Heart left ventricle (tissue), 16 donors: Measurements from ENCODE around the gene AHSA1. TPM values are rescaled to one million over a fixed set of nuclear protein-coding genes. Genes with fewer than 3 reads are reported as not detected.

Experiments used
- ATAC-seq, 4 donors: fragments of 200-7000 bp; cut with Tn5 transposase; one replicate each; pipeline ENCODE4 v1.9.1; 2020 to 2022; ENCODE audit warnings: moderate library complexity in 4 of 4, mild to moderate bottlenecking in 3 of 4, moderate number of reproducible peaks in 1 of 4
- DNase-seq, 5 donors: peaks; one replicate each; pipeline ENCODE4 v3.0.0-alpha.2; 2020
- H3K27ac ChIP-seq, 12 donors: fragments of 200-600 bp; sonication (generic) in 4 of 12; one replicate each; pipeline versions ENCODE4 v1.5.0 to v1.8.0; 2016 to 2022; ENCODE audit warnings: mild to moderate bottlenecking in 2 of 12
- H3K27me3 ChIP-seq, 9 donors: fragments of 200-600 bp; sonication (generic) in 2 of 9; one replicate each; pipeline versions ENCODE4 v1.5.1 to v1.8.0; 2016 to 2022; ENCODE audit warnings: mild to moderate bottlenecking in 3 of 9
- H3K36me3 ChIP-seq, 9 donors: fragments of 200-600 bp; sonication (generic) in 2 of 9; one replicate each; pipeline versions ENCODE4 v1.5.0 to v1.8.0; 2018 to 2022; ENCODE audit warnings: mild to moderate bottlenecking in 2 of 9
- H3K4me1 ChIP-seq, 12 donors: fragments of 200-600 bp; sonication (generic) in 4 of 12; one replicate each; pipeline versions ENCODE4 v1.5.0 to v1.8.0; 2016 to 2022; ENCODE audit warnings: mild to moderate bottlenecking in 3 of 12
- H3K4me3 ChIP-seq, 12 donors: fragments of 200-600 bp; sonication (generic) in 4 of 12; one replicate each; pipeline versions ENCODE4 v1.5.0 to v1.8.0; 2017 to 2022; ENCODE audit warnings: mild to moderate bottlenecking in 9 of 12, moderate library complexity in 4 of 12
- H3K9me3 ChIP-seq, 12 donors: fragments of 200-600 bp; sonication (generic) in 4 of 12; one replicate each; pipeline versions ENCODE4 v1.5.0 to v1.8.0; 2016 to 2022; ENCODE audit warnings: mild to moderate bottlenecking in 1 of 12
- POLR2A ChIP-seq, 2 donors: fragments of 450-650 bp; IDR thresholded peaks; one replicate each; pipeline ENCODE4 v1.6.1; 2017; ENCODE audit warnings: antibody characterized with exemption in 2 of 2, mild to moderate bottlenecking in 2 of 2, moderate library complexity in 2 of 2
- WGBS, 4 donors: extraction: QIAGEN DNeasy Blood & Tissue Kit in 2 of 4; methylation state at CpG; one replicate each; pipeline versions ENCODE4 v1.1.5 to v1.1.7; 2013 to 2018; 5-methylcytosine and 5-hydroxymethylcytosine counted together
- intact Hi-C, 10 donors: fragments of 100-400 bp; cut with DNase I; formaldehyde crosslinking; loops; one replicate each; pipeline versions ENCODE4 v1.11.1 to v1.14.2; 2022
- polyA plus RNA-seq, 2 donors: library from polyadenylated mRNA; stranded (reverse); fragments of 200-250 nt; gene quantifications; one replicate each; pipeline ENCODE4 v1.2.3, GENCODE V29; 2013
- total RNA-seq, 9 donors: library from RNA; depleted of rRNA in 2 of 9; stranded (reverse); fragments of >200 nt in 2 of 9; fragmentation: NEBNext Ultra II Directional in 3 of 9; extraction: Animal tissue kit (Norgen Biotek cat#: 25700) in 3 of 9; gene quantifications; one replicate each; pipeline versions ENCODE4 v1.1.0 to v1.2.4, GENCODE V29; 2016 to 2023
- TF ChIP-seq, protein P1 (sequence below), 12 donors: fragments of 200-600 bp; sonication (generic) in 4 of 12; IDR thresholded peaks; one replicate each; pipeline versions ENCODE4 v1.5.0 to v1.8.0; 2018 to 2022; ENCODE audit warnings: antibody characterized with exemption in 12 of 12, mild to moderate bottlenecking in 5 of 12
- donor health status: ischemic (EF 13 %, LVEDD 7.1; RV severe dilation, severe dysfunction).
- donor health status: healthy with polysubstance abuse.
- donor health status: DM: no; HTN: yes; CAD: no.
- donor health status: DM: no; HTN: no; CAD: no.
- donor health status: ischemic (EF 25% LVEDD 6.9; RV normal size, moderate dysfunction).
- donor health status: ischemic (EF 25% LVEDD 5.7; RV mildly dilated, moderate dysfunction).
- donor health status: healthy.
- donor health status: DM: yes; HTN: yes; CAD: no.
- donor health status: ischemic (EF 35%, LVEDD 5.7; RV mildly dilated, moderate dysfunction).
- donor health status: nonischemic (EF 11% LVEDD 7.7; RV severe dilation, severe dysfunction).
- donor health status: DM: yes; HTN: yes; CAD: no.
- donor health status: PGD.
- donor health status: ischemic (EF 29% LVEDD 5.4; RV normal size, mild dysfunction).
- donor health status: nonischemic (EF 23%, LVEDD 6.1; RV moderate dilation, normal function).

Gene AHSA1
- total and polyA plus RNA-seq, 11 donors = 112 to 256 (median 152) TPM

DNA sequence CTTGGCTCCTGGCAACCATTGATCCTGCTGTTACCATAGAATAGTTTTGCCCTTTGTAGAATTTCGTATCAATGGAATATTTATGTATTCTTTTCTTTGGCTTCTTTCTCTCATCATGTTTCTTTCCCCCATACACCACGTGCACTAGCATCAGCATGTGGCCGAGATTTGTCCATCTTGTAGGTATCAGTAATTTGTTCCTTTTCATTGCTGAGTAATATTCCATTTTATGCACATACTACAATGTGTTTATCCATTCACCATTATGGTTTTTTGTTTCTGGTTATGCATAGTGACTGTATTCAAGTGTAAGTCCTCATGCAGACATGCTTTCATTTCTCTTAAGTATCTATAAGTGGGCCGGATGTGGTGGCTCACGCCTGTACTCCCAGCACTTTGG, 45.2 kb downstream of the AHSA1 start:
- Histone ChIP-seq H3K9me3 (peaks cover 0 to 13% (median 0%) of the 10 kb centered on the region in 12 donors), H3K4me1 (peaks cover 3 to 14% (median 5%) of the 10 kb centered on the region in 12 donors), H3K27me3 (peaks cover 3 to 22% (median 16%) of the 10 kb centered on the region in 9 donors), H3K4me3 (no peak overlapping the region), H3K27ac (no peak overlapping the region), H3K36me3 (peaks cover 0 to 16% (median 6%) of the 10 kb centered on the region in 9 donors)
- no peak for ATAC-seq
- 95 to 98% (median 97%) methylated on average over 5 of the region's 5 CpGs for WGBS, 4 donors
- DNase-seq = no peak
- intact Hi-C loops = no loop called here
- no peak for TF ChIP-seq POLR2A (IDR thresholded peaks at IDR 0.05)

DNA sequence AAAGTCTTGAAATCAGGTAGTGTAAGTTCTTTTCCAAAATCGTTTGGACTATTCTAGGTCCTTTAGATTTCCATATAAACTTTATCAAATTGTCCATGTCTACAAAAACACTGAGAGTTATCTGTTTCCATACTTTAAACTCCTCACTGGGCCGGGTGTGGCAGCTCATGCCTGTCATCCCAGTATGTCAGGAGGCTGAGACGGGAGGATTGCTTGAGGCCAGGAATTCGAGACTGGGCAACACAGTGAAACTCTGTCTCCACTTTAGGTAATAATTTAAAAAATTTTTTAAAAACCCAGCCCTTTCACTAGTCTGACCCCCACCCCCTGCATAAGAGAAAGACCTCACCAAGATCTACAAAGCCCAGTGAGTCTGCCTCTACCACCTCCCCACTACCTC, 47.1 kb downstream of the AHSA1 start:
- WGBS, 4 donors = 71 to 80% (median 72%) methylated on average over 4 of the region's 4 CpGs
- peaks cover 0 to 35% (median 25%) of the 10 kb centered on the region in 9 donors for H3K36me3 ChIP-seq
- H3K4me3 ChIP-seq = no peak overlapping the region
- H3K4me1 ChIP-seq = no peaks in the 10 kb centered on the region
- no peak overlapping the region for H3K27ac ChIP-seq
- ATAC-seq (no peak), DNase-seq (no peak)
- peaks cover 0 to 4% (median 0%) of the 10 kb centered on the region in 9 donors for H3K27me3 ChIP-seq
- TF ChIP-seq, protein P1, sequence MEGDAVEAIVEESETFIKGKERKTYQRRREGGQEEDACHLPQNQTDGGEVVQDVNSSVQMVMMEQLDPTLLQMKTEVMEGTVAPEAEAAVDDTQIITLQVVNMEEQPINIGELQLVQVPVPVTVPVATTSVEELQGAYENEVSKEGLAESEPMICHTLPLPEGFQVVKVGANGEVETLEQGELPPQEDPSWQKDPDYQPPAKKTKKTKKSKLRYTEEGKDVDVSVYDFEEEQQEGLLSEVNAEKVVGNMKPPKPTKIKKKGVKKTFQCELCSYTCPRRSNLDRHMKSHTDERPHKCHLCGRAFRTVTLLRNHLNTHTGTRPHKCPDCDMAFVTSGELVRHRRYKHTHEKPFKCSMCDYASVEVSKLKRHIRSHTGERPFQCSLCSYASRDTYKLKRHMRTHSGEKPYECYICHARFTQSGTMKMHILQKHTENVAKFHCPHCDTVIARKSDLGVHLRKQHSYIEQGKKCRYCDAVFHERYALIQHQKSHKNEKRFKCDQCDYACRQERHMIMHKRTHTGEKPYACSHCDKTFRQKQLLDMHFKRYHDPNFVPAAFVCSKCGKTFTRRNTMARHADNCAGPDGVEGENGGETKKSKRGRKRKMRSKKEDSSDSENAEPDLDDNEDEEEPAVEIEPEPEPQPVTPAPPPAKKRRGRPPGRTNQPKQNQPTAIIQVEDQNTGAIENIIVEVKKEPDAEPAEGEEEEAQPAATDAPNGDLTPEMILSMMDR (IDR thresholded peaks at IDR 0.05) = no peak
- no peak for TF ChIP-seq POLR2A (IDR thresholded peaks at IDR 0.05)
- H3K9me3 ChIP-seq = peaks cover 0 to 13% (median 0%) of the 10 kb centered on the region in 12 donors
- intact Hi-C loops = no loop called here

DNA sequence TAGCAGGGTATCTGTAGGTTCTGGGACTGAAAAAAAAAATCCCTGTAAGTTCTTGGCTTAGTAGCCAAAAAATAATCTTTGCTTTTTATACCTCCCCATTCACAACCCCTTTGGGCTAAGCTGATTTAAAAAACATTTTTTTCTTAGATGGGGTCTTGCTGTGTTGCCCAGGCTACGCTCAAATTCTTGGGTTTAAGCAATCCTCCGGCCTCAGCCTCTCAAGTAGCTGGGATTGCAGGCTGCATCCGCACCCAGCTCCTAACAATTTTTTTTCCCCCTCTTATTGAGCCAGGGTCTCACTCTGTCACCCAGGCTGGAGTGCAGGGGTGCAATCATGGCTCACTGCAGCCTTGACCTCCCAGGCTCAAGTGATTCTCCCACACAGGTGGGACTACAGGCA, 49.9 kb downstream of the AHSA1 start:
- TF ChIP-seq POLR2A (IDR thresholded peaks at IDR 0.05) = no peak
- TF ChIP-seq, protein P1 (IDR thresholded peaks at IDR 0.05) = no peak
- Histone ChIP-seq H3K4me3 (no peak overlapping the region), H3K36me3 (peaks cover 0 to 62% (median 52%) of the 10 kb centered on the region in 9 donors), H3K27ac (no peak overlapping the region), H3K4me1 (no peaks in the 10 kb centered on the region), H3K27me3 (no peaks in the 10 kb centered on the region), H3K9me3 (peaks cover 0 to 13% (median 0%) of the 10 kb centered on the region in 12 donors)
- DNase-seq = no peak
- intact Hi-C loops = no loop called here
- ATAC-seq = no peak
- 98 to 100% (median 99%) methylated on average over 3 of the region's 3 CpGs for WGBS, 4 donors

DNA sequence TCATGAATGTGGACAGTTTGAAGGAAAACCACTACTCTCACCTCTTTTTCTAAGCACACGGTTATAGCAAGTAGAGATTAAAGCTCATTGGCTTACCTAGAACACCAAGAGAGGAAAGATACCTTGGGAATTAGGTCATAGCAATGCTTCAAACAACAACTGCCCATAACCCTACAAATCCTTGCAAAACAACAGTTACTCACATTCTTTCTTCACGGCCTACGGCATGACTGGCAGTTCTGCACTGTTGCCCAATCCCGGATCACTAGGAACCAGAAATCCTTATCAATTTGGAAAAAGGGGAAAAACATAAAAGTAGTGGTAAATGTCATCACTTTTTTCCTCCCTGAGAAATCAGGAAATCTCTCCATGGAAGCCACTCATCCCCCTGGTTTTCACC, 50.4 kb downstream of the AHSA1 start:
- Histone ChIP-seq H3K4me1 (no peaks in the 10 kb centered on the region), H3K27me3 (no peaks in the 10 kb centered on the region), H3K27ac (no peak overlapping the region), H3K36me3 (peaks cover 0 to 63% (median 52%) of the 10 kb centered on the region in 9 donors), H3K4me3 (no peak overlapping the region), H3K9me3 (peaks cover 0 to 10% (median 0%) of the 10 kb centered on the region in 12 donors)
- 90 to 95% (median 92%) methylated on average over 4 of the region's 4 CpGs for WGBS, 4 donors
- DNase-seq (no peak), ATAC-seq (no peak)
- TF ChIP-seq, protein P1 (IDR thresholded peaks at IDR 0.05) = no peak
- TF ChIP-seq POLR2A (IDR thresholded peaks at IDR 0.05) = no peak
- intact Hi-C loops = no loop called here

DNA sequence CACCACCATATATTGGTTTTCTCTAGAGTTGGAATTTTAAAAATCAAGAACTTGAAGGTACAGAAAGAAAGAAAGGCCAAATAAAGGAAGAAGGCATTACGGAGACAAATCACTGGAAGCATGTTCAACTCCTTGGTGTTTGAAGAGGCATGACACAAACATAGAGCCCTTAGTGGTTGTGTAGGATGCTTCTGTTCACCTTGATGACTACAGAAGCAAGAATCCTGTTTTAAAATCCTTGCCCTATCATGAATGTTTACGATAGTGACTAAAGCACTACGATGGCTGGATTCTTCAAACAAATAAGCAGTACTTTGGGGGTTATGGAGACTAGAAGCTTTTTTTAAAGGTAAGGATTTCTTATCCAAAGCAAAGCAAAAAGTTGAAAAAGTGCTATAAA, 51.0 kb downstream of the AHSA1 start:
- intact Hi-C loops = no loop called here
- whole genome bisulfite sequencing, 4 donors = 92 to 98% (median 97%) methylated on average over 3 of the region's 3 CpGs
- no peak for DNase-seq

More for the DNA sequence above, 51.0 kb downstream of the AHSA1 start:
- TF ChIP-seq, protein P1 (IDR thresholded peaks at IDR 0.05) = no peak
- TF ChIP-seq POLR2A (IDR thresholded peaks at IDR 0.05) = no peak
- Histone ChIP-seq H3K9me3 (peaks cover 0 to 4% (median 0%) of the 10 kb centered on the region in 12 donors), H3K4me3 (no peak overlapping the region), H3K4me1 (no peaks in the 10 kb centered on the region), H3K27me3 (no peaks in the 10 kb centered on the region), H3K36me3 (peaks cover 0 to 64% (median 52%) of the 10 kb centered on the region in 9 donors), H3K27ac (no peak overlapping the region)
- ATAC-seq = no peak
